GM21737 (cell line): ENCODE measurements around the gene CXCR3.

Experiments
- ATAC-seq: cut with Tn5 transposase; IDR thresholded peaks from one replicate; pipeline ENCODE4 v1.9.1; 2021; ENCODE audit warnings: mild to moderate bottlenecking, moderate library complexity; ENCODE audit not compliant: unreplicated experiment

The CXCR3 gene

GRCh38 chrX:71637253-71637618 lies 18.9 kb upstream of the CXCR3 start:
- no peak for ATAC-seq

- no peak for ATAC-seq
Observed at GRCh38 chrX:71636438-71637252, 18.3 kb upstream of the CXCR3 start.

- no peak for ATAC-seq
Observed at GRCh38 chrX:71634366-71634765, 16.1 kb upstream of the CXCR3 start.

GRCh38 chrX:71632923-71633657 lies 14.8 kb upstream of the CXCR3 start:
- ATAC-seq: no peak

- ATAC-seq: peak; percentile 55
Observed at GRCh38 chrX:71629467-71629866, 11.2 kb upstream of the CXCR3 start.

GRCh38 chrX:71627588-71628404 lies 9.5 kb upstream of the CXCR3 start:
- ATAC-seq: no peak

DNA sequence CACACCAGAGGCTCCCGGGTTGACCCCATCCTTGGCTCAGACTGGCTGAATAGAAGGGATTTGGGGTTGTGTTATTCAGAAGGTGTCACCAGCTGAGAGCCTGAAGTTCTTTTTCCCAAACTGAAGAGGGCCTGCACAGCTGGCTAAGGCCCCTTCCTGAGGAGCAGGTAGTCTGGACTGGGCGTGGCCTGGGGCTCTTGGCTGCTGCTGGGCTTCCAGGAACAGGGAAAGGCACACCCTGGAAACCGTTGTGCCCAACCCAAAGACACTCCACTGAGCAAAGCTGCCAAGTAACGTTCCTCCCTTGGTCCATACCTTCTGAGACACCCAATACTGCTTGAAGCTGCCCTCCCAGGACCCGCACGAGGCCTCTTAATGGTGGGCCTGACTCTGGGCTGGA lies 8.3 kb upstream of the CXCR3 start:
- no peak for ATAC-seq

DNA sequence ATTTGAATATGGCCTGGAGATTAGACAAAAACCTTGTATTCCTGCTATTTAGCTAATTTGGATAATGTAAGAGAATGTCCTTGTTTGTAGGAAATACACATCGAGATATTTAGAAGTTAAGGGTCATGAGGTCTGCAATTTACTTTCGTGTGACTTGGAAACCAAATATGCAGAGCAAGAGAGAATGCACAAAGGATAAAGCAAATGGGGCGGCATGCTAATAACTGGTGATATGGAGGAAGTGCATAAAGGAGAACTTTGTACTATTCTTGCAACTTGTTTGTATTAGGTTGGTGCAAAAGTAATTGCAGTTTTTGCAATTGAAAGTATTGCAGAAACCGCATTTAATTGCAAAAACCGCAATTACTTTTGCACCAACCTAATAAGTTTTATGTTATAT lies 7.2 kb upstream of the CXCR3 start:
- ATAC-seq: no peak

GRCh38 chrX:71623714-71624113 lies 5.4 kb upstream of the CXCR3 start:
- no peak for ATAC-seq

GRCh38 chrX:71622576-71623450 lies 4.5 kb upstream of the CXCR3 start:
- peak; percentile 41 for ATAC-seq

DNA sequence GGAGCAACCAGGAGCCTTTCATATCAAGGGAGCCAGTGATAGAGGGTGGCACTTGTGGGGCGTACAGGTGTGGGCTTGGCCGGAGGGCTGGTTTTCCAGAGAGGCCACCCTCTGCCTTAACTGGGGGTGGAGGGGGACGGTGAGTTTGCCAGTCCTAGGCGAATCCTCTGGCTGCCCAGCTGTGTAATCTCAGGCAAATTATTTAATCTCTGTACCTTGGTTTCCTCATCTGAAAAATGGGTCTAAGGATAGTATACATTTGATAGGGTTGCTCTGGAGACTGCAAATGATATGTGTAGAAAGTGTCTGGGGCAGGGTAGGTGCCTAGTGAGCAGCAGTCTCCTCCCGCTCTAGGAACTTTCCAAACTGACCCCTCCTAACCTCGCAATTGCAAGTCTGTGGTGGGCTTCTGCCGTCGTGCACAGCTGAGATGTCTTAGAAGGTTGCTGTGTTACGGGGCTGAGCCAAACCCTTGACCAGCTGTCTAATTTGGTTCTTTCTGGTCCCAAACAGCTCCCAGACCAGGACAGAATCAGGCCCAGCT lies 3.8 kb upstream of the CXCR3 start:
- no peak for ATAC-seq

DNA sequence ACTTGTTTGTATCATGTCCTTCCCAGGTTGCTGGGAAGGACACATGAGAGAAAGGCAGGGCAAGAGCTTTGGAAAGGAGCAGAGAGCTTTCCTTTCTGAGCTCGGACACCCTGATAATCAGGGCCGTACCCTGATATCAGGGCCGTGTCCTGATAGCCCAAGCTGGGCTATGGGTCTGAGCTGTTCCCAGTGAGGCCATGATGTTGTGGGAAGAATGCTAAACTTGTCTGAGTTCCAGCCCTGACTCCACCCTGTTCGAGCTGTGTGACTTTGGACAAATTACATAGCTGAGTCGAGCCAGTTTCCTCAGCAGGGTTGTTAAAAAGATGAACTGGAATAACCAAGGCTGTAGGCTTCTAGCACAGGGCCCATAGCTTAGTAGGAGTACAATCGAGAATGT lies 3.3 kb upstream of the CXCR3 start:
- ATAC-seq: no peak

GRCh38 chrX:71619986-71620385 lies 1.7 kb upstream of the CXCR3 start:
- ATAC-seq: no peak

DNA sequence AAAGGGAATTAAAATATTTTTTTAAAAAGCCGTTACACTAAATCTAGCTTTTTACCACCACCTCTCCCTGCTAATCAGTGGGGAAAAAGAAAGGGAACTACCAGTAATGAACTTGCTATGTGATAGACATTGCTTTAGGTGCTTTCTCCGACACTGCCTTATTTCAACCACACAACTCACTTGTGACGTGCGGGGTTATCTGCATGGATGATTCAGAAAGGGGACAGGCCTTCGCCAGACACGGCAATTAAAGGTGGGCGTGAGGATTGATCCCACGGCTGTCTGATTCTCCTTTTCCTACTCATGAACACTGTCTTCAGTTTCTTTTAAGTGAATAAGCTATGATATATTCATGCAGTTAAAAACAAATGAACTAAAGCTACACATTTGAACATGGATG lies 882 bp upstream of the CXCR3 start:
- no peak for ATAC-seq

DNA sequence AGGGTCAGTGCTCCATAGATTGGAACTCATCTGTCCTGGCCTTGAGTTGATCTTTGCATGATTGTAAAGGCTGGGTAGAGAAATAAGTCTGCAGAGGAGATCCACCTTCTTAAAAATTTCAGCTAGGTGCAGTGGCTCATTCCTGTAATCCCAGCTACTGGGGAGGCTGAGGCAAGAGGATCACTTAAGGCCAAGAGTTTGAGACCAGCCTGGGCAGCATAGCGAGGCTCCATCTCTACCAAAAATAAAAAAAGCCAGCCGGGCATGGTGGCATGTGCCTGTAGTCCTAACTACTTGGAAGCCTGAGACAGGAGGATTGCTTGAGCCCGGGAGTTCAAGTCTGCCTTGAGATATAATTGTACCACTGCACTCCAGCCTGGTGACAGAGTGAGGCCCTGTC lies 476 bp upstream of the CXCR3 start:
- no peak for ATAC-seq

DNA sequence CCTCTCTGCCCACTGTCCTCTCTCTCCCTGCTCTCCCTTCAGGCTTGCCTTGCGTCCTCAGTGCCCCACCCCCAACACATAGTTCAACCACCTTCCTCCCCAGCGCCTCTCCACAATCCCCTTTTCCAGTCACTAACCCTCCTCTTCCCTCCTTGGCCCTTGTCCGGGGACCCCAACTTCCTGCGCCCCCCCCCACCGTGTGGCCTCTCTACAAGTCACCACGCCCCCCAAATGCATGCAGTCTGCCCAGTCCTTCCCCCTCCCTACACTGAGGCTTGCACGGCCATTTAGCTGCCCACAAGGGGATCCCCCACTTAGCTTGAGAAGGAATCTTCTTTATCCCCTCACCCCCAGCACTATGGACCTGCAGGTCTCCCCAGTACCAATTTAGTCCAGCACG lies 569 bp downstream of the CXCR3 start:
- ATAC-seq: no peak

- ATAC-seq: no peak
Observed at GRCh38 chrX:71616672-71617529, 1.4 kb downstream of the CXCR3 start.

DNA sequence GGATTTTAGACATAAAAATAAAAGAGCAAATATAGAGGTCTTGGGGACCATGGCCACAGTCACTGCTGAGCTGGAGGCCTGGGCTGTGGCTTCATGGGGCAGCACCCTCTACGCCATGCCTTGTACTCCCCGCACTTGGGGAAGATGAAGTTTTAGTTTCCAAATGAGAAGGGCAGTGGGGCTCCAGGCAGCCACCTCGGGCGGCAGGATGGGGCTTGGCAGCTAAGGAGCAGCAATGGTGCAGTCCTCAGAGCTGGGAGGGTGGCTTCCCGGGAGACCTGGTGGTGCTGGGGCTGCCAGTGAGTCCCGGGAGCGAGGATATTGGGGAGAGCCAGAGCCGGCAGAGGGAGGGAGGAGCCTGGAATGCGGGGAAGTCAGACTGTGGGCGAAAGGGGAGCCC lies 2.4 kb downstream of the CXCR3 start:
- ATAC-seq: no peak

GRCh38 chrX:71615056-71615455 lies 3.3 kb downstream of the CXCR3 start:
- no peak for ATAC-seq
